ENCODE results near the gene LHPP. TPM values are rescaled to one million over a fixed set of nuclear protein-coding genes. Genes with fewer than 3 reads are reported as not detected.
A peak's percentile ranks its signal among the peaks of the same experiment; 100 is the strongest.

The LHPP gene
- total RNA-seq, 2 experiments from 2014 or later = 11.1 to 15.1 TPM

- CTCF ChIA-PET = interaction anchor here (2.1 to 5.2 kb wide), 4 partner anchors 22 to 90 kb away, joined by 5 to 52 read pairs (median 8); no protein-coding TSS in a partner anchor
- H3K27me3 Mint-ChIP-seq = no peaks in the 10 kb centered on the region
- peak overlapping the region; percentile 57 for H3K27ac Mint-ChIP-seq
- no peak for TF ChIP-seq CTCF (IDR thresholded peaks at IDR 0.05)
- no peak overlapping the region for H3K4me3 Mint-ChIP-seq
- POLR2A ChIA-PET = interaction anchor here (1.0 to 5.5 kb wide), 7 partner anchors 9 to 92 kb away, joined by 3 to 29 read pairs (median 4); no protein-coding TSS in a partner anchor
- peaks cover 6% of the 10 kb centered on the region for H3K36me3 Mint-ChIP-seq (ENCODE audit: low read depth)
- H3K9me3 Mint-ChIP-seq = no peaks in the 10 kb centered on the region
- intact Hi-C loops (cut with micrococcal nuclease) = loop anchor here (5.0 kb wide), 1 partner anchor 37 kb away; no protein-coding TSS in a partner anchor
- DNase-seq = peak; percentile 50
- H3K4me1 Mint-ChIP-seq (ENCODE audit: low read depth) = peaks cover 85% of the 10 kb centered on the region
- ATAC-seq = peak; percentile 15
Observed at GRCh38 chr10:124650263-124650662, 188.6 kb downstream of the LHPP start.

- ATAC-seq (peak; percentile 70), DNase-seq (peak; percentile 90)
- H3K4me3 Mint-ChIP-seq = no peak overlapping the region
- H3K9me3 Mint-ChIP-seq = no peaks in the 10 kb centered on the region
- ChIA-PET CTCF (interaction anchor here (0.7 to 5.2 kb wide), 5 partner anchors 23 to 90 kb away, joined by 4 to 52 read pairs (median 8); no protein-coding TSS in a partner anchor), POLR2A (interaction anchor here (1.0 to 5.5 kb wide), 6 partner anchors 8 to 54 kb away, joined by 3 to 29 read pairs (median 4); no protein-coding TSS in a partner anchor)
- no peak for TF ChIP-seq CTCF (IDR thresholded peaks at IDR 0.05)
- H3K27me3 Mint-ChIP-seq = no peaks in the 10 kb centered on the region
- peak overlapping the region; percentile 57 for H3K27ac Mint-ChIP-seq
- H3K36me3 Mint-ChIP-seq (ENCODE audit: low read depth) = peaks cover 6% of the 10 kb centered on the region
- H3K4me1 Mint-ChIP-seq (ENCODE audit: low read depth) = peaks cover 87% of the 10 kb centered on the region
- intact Hi-C loops (cut with micrococcal nuclease) = loop anchor here (5.0 kb wide), 1 partner anchor 36 kb away; no protein-coding TSS in a partner anchor
Observed at GRCh38 chr10:124650820-124651401, 189.3 kb downstream of the LHPP start.

GRCh38 chr10:124651402-124651891 lies 189.8 kb downstream of the LHPP start:
- DNase-seq (peak; percentile 21), ATAC-seq (no peak)
- H3K36me3 Mint-ChIP-seq (ENCODE audit: low read depth) = peaks cover 6% of the 10 kb centered on the region
- TF ChIP-seq CTCF (IDR thresholded peaks at IDR 0.05) = no peak
- no peaks in the 10 kb centered on the region for H3K9me3 Mint-ChIP-seq
- no peak overlapping the region for H3K4me3 Mint-ChIP-seq
- no peaks in the 10 kb centered on the region for H3K27me3 Mint-ChIP-seq
- H3K4me1 Mint-ChIP-seq (ENCODE audit: low read depth) = peaks cover 83% of the 10 kb centered on the region
- CTCF ChIA-PET = interaction anchor here (0.7 to 5.2 kb wide), 4 partner anchors 24 to 89 kb away, joined by 4 to 52 read pairs (median 6); no protein-coding TSS in a partner anchor
- POLR2A ChIA-PET = interaction anchor here (0.8 to 5.5 kb wide), 4 partner anchors 28 to 38 kb away, joined by 3 to 29 read pairs (median 4); no protein-coding TSS in a partner anchor
- intact Hi-C loops (cut with micrococcal nuclease) = loop anchor here (5.0 kb wide), 1 partner anchor 36 kb away; no protein-coding TSS in a partner anchor
- peak overlapping the region; percentile 57 for H3K27ac Mint-ChIP-seq

GRCh38 chr10:124652200-124652599 lies 190.6 kb downstream of the LHPP start:
- ChIA-PET POLR2A (interaction anchor here (0.8 to 5.5 kb wide), 4 partner anchors 27 to 55 kb away, joined by 3 to 29 read pairs (median 4); no protein-coding TSS in a partner anchor), CTCF (interaction anchor here (1.9 to 2.1 kb wide), 2 partner anchors 36 to 68 kb away, joined by 5 to 8 read pairs; no protein-coding TSS in a partner anchor)

More at GRCh38 chr10:124652200-124652599, 190.6 kb downstream of the LHPP start:
- H3K27ac Mint-ChIP-seq = no peak overlapping the region
- H3K27me3 Mint-ChIP-seq = no peaks in the 10 kb centered on the region
- peaks cover 6% of the 10 kb centered on the region for H3K36me3 Mint-ChIP-seq (ENCODE audit: low read depth)
- no peak for TF ChIP-seq CTCF (IDR thresholded peaks at IDR 0.05)
- H3K4me1 Mint-ChIP-seq (ENCODE audit: low read depth) = peaks cover 79% of the 10 kb centered on the region
- no peaks in the 10 kb centered on the region for H3K9me3 Mint-ChIP-seq
- no peak for DNase-seq
- no peak for ATAC-seq
- no peak overlapping the region for H3K4me3 Mint-ChIP-seq
- intact Hi-C loops (cut with micrococcal nuclease) = loop anchor here (5.0 kb wide), 1 partner anchor 35 kb away; no protein-coding TSS in a partner anchor

All from activated CD8-positive, alpha-beta T cell treated with anti-CD3 and anti-CD28 coated beads for 36 hours (primary cell).